SK-N-SH treated with all-trans-retinoic acid at 6 μM for 48 hours (cell line): ENCODE results near the gene CLEC7A.

Source experiments
- ARNTL ChIP-seq: fragments of 450-650 bp; formaldehyde crosslinking; IDR thresholded peaks from 2 replicates; pipeline ENCODE4 v1.5.0; 2020; ENCODE audit warnings: low read depth, mild to moderate bottlenecking, moderate library complexity, borderline replicate concordance
- BACH2 ChIP-seq: fragments of 250-450 bp; sonication (Bioruptor Pico); IDR thresholded peaks from 2 replicates; pipeline ENCODE4 v1.9.0; 2021; ENCODE audit warnings: mild to moderate bottlenecking, borderline replicate concordance
- ESRRG ChIP-seq: fragments of 250-450 bp; sonication (Bioruptor Pico); IDR thresholded peaks from 2 replicates; pipeline ENCODE4 v1.6.1; 2021; ENCODE audit warnings: mild to moderate bottlenecking
- GLIS3 ChIP-seq: fragments of 250-450 bp; sonication (Bioruptor Pico); IDR thresholded peaks from 2 replicates; pipeline ENCODE4 v1.5.0; 2020; ENCODE audit warnings: mild to moderate bottlenecking, moderate library complexity
- PPARA ChIP-seq: fragments of 250-450 bp; sonication (Bioruptor Pico); IDR thresholded peaks from 2 replicates; pipeline ENCODE4 v1.5.0; 2020; ENCODE audit warnings: mild to moderate bottlenecking, borderline replicate concordance
- TCF4 ChIP-seq: fragments of 250-450 bp; sonication (Bioruptor Pico); IDR thresholded peaks from 2 replicates; pipeline ENCODE4 v1.8.0; 2021; ENCODE audit warnings: mild to moderate bottlenecking, moderate library complexity, borderline replicate concordance
- ZFP3 ChIP-seq: fragments of 250-450 bp; sonication (Bioruptor Pico); IDR thresholded peaks from 2 replicates; pipeline ENCODE4 v1.5.0; 2020; ENCODE audit warnings: mild to moderate bottlenecking, moderate library complexity
- ZNF70 ChIP-seq: fragments of 450-650 bp; formaldehyde crosslinking; IDR thresholded peaks from 2 replicates; pipeline ENCODE4 v1.5.0; 2020; ENCODE audit warnings: mild to moderate bottlenecking, moderate library complexity
- TF ChIP-seq, protein P1 (sequence below): fragments of 250-450 bp; sonication (Bioruptor Pico); IDR thresholded peaks from 2 replicates; pipeline ENCODE4 v1.5.1; 2021; ENCODE audit warnings: mild to moderate bottlenecking, moderate library complexity
- TF ChIP-seq, protein P2 (sequence below): fragments of 250-450 bp; sonication (Bioruptor Pico); IDR thresholded peaks from 2 replicates; pipeline ENCODE4 v1.5.0; 2020; ENCODE audit warnings: mild to moderate bottlenecking, moderate library complexity
- TF ChIP-seq, protein P3 (sequence below): fragments of 250-450 bp; sonication (Bioruptor Pico); IDR thresholded peaks from 2 replicates; pipeline ENCODE4 v1.8.0; 2020; ENCODE audit warnings: mild to moderate bottlenecking, moderate library complexity, borderline replicate concordance

DNA sequence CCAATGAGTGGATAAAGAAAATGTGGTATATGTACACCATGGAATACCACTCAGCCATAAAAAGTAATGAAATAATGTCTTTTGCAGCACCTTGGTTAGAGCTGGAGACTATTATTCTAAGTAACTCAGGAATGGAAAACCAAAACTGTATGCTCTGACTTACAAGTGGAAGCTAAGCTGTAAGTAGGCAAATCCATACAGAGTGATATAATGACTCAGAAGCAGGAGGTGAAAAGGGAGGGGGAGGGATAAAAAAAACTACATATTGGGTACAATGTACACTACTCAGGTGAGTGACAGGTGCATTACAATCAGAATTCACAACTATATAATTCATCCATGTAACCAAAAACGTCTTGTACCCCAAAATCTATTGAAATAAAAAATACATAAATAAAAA lies 16.1 kb downstream of the CLEC7A start:
- TF ChIP-seq ARNTL (CRISPR knock-in tag) (no peak), BACH2 (CRISPR knock-in tag) (no peak), TCF4 (CRISPR knock-in tag) (no peak), ESRRG (no peak), GLIS3 (no peak), ZNF70 (CRISPR knock-in tag) (no peak), ZFP3 (CRISPR knock-in tag) (no peak), PPARA (CRISPR knock-in tag) (no peak)
- TF ChIP-seq, protein P1, sequence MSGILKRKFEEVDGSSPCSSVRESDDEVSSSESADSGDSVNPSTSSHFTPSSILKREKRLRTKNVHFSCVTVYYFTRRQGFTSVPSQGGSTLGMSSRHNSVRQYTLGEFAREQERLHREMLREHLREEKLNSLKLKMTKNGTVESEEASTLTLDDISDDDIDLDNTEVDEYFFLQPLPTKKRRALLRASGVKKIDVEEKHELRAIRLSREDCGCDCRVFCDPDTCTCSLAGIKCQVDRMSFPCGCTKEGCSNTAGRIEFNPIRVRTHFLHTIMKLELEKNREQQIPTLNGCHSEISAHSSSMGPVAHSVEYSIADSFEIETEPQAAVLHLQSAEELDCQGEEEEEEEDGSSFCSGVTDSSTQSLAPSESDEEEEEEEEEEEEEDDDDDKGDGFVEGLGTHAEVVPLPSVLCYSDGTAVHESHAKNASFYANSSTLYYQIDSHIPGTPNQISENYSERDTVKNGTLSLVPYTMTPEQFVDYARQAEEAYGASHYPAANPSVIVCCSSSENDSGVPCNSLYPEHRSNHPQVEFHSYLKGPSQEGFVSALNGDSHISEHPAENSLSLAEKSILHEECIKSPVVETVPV (CRISPR knock-in tag), result no peak
- TF ChIP-seq, protein P2, sequence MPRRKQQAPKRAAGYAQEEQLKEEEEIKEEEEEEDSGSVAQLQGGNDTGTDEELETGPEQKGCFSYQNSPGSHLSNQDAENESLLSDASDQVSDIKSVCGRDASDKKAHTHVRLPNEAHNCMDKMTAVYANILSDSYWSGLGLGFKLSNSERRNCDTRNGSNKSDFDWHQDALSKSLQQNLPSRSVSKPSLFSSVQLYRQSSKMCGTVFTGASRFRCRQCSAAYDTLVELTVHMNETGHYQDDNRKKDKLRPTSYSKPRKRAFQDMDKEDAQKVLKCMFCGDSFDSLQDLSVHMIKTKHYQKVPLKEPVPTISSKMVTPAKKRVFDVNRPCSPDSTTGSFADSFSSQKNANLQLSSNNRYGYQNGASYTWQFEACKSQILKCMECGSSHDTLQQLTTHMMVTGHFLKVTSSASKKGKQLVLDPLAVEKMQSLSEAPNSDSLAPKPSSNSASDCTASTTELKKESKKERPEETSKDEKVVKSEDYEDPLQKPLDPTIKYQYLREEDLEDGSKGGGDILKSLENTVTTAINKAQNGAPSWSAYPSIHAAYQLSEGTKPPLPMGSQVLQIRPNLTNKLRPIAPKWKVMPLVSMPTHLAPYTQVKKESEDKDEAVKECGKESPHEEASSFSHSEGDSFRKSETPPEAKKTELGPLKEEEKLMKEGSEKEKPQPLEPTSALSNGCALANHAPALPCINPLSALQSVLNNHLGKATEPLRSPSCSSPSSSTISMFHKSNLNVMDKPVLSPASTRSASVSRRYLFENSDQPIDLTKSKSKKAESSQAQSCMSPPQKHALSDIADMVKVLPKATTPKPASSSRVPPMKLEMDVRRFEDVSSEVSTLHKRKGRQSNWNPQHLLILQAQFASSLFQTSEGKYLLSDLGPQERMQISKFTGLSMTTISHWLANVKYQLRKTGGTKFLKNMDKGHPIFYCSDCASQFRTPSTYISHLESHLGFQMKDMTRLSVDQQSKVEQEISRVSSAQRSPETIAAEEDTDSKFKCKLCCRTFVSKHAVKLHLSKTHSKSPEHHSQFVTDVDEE (CRISPR knock-in tag), result no peak
- TF ChIP-seq, protein P3, sequence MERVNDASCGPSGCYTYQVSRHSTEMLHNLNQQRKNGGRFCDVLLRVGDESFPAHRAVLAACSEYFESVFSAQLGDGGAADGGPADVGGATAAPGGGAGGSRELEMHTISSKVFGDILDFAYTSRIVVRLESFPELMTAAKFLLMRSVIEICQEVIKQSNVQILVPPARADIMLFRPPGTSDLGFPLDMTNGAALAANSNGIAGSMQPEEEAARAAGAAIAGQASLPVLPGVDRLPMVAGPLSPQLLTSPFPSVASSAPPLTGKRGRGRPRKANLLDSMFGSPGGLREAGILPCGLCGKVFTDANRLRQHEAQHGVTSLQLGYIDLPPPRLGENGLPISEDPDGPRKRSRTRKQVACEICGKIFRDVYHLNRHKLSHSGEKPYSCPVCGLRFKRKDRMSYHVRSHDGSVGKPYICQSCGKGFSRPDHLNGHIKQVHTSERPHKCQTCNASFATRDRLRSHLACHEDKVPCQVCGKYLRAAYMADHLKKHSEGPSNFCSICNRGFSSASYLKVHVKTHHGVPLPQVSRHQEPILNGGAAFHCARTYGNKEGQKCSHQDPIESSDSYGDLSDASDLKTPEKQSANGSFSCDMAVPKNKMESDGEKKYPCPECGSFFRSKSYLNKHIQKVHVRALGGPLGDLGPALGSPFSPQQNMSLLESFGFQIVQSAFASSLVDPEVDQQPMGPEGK, result no peak
